Mammary epithelial cell (primary cell): ENCODE data around the gene PAK6.
A peak's percentile ranks its signal among the peaks of the same experiment; 100 is the strongest.

Source experiments
- CTCF ChIP-seq, 2 donors: IDR thresholded peaks in 1 of 2; conservative IDR thresholded peaks in 1 of 2; 2 replicates each; pipeline ENCODE4 v1.5.1; 2011 to 2012; ENCODE audit warnings: inconsistent platforms in 2 of 2, low read length in 2 of 2, mild to moderate bottlenecking in 2 of 2, control low read depth in 1 of 2, low read depth in 1 of 2; ENCODE audit not compliant: insufficient read depth in 1 of 2; ENCODE audit errors: extremely low read depth in 1 of 2
- EZH2 ChIP-seq: IDR thresholded peaks from 2 replicates; pipeline ENCODE4 v1.6.1; 2012; ENCODE audit warnings: low read length, inconsistent platforms, borderline replicate concordance

DNA sequence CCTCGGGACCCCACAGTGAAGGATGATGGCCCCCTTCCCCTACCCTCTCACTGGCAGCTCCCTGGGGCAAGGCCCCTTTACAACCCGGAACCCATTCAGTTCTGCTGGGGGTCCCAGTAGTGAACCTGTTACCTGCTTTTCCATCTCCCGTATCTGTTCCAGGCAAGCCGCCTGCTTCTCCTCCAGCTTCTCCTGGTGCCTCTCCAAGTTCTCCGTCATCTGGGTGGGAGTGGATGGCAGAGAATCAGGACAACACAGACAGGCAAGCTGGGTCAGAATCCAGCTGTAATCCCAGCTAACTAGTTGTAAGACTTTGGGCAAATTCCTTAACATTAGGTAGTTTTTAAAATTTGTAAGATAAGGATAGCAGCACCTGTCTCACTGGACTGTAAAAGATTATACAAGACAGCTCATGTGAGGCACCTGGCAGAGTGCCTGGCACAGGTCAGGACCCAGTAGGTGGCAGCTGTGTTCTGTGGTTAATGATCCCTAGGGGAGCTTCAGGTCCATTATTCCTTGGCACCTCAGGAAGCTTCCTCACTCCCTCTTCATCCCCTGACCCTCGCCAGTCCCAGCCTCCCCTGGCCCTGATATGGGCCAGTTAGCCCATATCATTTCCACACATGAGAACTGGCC, 50.4 kb downstream of the PAK6 start:
- TF ChIP-seq CTCF (conservative IDR thresholded peaks at IDR 0.05 in 1 of 2, IDR thresholded peaks at IDR 0.05 in 1 of 2; ENCODE audit: extremely low read depth in 1 of 2, insufficient read depth in 1 of 2, low read depth in 1 of 2, low read length in 2 of 2) (peak in 1 of 2 donors; percentile 29), EZH2 (no peak)
